ENCODE data around the gene NGRN. TPM values are rescaled to one million over a fixed set of nuclear protein-coding genes. Genes with fewer than 3 reads are reported as not detected.

NGRN gene
- total RNA-seq, 2 experiments from 2014 or later, result 28.5 to 30.0 TPM

DNA sequence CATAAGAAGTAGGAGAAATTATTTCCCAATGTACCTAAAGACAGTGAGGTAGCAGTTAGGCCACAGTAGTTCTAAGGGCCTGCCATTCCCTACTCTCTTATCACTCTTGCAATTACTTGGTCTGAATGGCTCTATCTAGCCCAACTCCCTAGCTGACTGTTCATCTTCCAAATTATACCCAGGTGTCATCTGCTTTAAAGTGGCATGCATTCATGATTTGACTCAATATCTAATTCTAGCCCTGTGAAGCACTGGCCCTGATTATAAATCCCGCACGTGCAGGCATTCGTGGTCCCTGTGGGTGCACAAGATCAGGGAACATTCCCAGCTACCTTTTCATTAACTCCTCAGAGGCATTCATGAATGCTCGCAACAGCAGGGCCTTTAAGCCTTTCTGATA, 43.5 kb downstream of the NGRN start:
- no peak for DNase-seq
- H3K36me3 Mint-ChIP-seq (ENCODE audit: low read depth), result no peaks in the 10 kb centered on the region
- ChIA-PET CTCF (interaction anchor here (1.4 kb wide), 1 partner anchor 20 kb away, joined by 4 read pairs; no protein-coding TSS in a partner anchor), POLR2A (no interaction called here)
- H3K4me1 Mint-ChIP-seq, result peaks cover 25% of the 10 kb centered on the region
- H3K27ac Mint-ChIP-seq, result no peak overlapping the region
- H3K9me3 Mint-ChIP-seq, result no peaks in the 10 kb centered on the region
- no peak overlapping the region for H3K4me3 Mint-ChIP-seq
- peaks cover 20% of the 10 kb centered on the region for H3K27me3 Mint-ChIP-seq

DNA sequence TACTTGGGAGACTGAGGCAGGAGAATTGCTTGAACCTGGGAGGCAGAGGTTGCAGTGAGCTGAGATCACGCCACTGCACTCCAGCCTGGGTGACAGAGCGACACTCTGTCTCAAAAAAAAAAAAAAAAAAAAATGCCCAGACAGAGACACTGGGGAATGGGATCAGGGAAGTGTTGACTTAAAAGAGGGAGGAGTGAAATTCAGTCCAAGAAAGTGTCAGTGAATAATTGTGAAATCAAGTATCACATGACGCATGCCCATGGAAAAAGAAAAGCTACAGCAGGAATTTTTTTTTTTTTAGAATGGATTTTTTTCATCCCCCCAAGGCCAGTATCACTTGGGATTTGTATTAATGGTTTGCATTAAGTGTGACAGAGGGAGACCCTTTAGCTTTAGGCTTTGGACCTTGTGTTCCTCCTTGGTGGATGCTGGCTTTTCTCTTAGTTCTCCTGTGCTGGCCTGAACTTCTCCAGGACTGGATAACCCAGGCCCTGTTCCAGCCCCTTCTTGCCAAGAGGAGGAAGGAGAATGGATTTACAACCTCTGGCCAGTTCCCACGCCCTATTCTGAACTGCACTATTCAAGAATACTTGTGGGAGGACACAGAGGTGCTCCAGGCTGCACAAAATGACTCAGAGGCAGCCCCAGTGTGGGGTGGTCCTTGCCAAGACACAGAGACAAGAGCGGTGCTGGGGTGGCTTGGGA, 50.0 kb downstream of the NGRN start:
- Mint-ChIP-seq H3K27me3 (peaks cover 21% of the 10 kb centered on the region), H3K27ac (no peak overlapping the region), H3K4me1 (peaks cover 6% of the 10 kb centered on the region), H3K9me3 (no peaks in the 10 kb centered on the region), H3K36me3 (ENCODE audit: low read depth) (no peaks in the 10 kb centered on the region), H3K4me3 (no peak overlapping the region)
- DNase-seq, result no peak
- POLR2A ChIA-PET, result no interaction called here
- CTCF ChIA-PET, result interaction anchor here (0.6 to 1.1 kb wide), 5 partner anchors 9 to 897 kb away, joined by 3 to 6 read pairs (median 3); no protein-coding TSS in a partner anchor

DNA sequence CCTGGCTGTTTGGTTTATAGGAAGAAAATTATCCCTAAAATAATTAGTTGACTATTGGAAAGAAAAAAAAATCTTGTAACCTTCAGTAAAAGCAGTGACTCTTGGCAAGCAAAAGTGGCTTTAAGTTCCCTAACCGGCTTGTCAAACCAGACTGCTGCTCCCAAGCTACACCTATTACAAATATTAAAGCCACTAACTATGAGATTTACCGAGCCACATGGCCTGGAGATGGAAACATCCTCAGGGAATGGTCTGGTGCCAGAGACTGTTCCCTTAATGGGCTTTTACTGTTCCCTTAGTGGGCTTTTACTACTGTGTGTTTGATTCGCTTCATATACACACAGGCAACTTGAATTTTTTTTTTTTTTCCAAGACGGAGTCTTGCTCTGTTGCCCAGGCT, 50.7 kb downstream of the NGRN start:
- CTCF ChIA-PET, result interaction anchor here (0.6 to 1.0 kb wide), 2 partner anchors 9 to 241 kb away, joined by 3 read pairs; no protein-coding TSS in a partner anchor
- no peak overlapping the region for H3K4me3 Mint-ChIP-seq
- H3K27ac Mint-ChIP-seq, result no peak overlapping the region
- peaks cover 8% of the 10 kb centered on the region for H3K4me1 Mint-ChIP-seq
- H3K36me3 Mint-ChIP-seq (ENCODE audit: low read depth), result no peaks in the 10 kb centered on the region
- peaks cover 21% of the 10 kb centered on the region for H3K27me3 Mint-ChIP-seq
- H3K9me3 Mint-ChIP-seq, result no peaks in the 10 kb centered on the region
- DNase-seq, result no peak
- POLR2A ChIA-PET, result no interaction called here

DNA sequence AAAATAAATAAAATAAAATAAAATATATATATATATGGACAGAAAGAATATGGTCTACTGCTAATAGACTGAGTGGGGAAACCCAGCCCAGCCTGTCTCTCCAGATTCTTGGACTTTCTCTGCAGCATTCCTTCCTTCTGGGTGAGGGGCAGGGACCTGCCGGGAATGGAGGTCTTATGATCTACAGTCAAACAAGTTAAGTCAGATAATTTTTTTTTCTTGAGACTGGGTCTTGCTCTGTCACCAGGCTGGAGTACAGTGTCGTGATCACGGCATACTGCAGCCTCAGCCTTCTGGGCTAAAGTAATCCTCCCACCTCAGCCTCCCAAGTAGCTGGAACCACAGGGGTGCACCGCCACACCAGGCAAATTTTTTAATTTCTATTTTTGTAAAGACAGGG, 53.1 kb downstream of the NGRN start:
- no peaks in the 10 kb centered on the region for H3K36me3 Mint-ChIP-seq (ENCODE audit: low read depth)
- POLR2A ChIA-PET, result no interaction called here
- H3K4me1 Mint-ChIP-seq, result peaks cover 8% of the 10 kb centered on the region

DNA sequence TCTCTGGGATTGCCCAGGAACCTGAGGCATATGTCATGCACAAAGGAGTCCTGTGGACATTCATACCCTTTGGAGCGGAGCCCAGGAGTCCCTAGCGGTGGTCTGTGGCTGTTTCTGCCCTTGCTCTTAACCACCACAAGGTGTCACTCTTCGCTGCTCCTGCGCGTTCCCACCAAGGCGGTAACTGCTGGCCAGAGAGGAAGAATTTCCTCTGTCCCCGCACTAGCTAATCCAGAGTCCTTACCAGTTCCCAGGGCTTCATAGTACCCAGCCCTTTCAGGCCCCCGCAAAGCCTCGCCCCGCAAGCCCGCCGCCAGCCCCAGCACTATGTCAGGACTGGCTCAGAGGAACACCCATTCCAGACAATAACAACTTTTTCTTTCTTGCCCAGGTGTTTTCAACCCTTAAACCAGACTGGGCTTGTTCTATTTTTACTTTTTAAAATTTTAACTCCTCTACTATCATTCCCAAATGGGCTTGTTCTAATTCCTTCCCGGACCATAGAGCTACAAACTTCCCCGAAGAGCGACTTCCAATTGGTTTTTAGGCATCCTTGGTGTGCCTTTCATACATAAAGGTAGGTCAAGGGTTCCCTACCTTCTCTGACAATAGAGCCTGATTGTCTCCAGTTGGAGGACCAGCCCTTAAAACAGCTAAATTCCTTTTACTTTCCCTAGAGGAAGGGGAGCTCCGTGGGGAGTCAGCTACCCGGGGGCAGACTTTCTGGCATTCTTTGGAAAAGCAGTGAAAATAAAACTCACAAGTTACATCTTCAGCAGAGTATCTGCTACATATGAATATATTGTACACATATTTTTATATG, 54.8 kb downstream of the NGRN start:
- H3K9me3 Mint-ChIP-seq, result no peaks in the 10 kb centered on the region
- no peaks in the 10 kb centered on the region for H3K36me3 Mint-ChIP-seq (ENCODE audit: low read depth)
- H3K4me1 Mint-ChIP-seq, result peaks cover 8% of the 10 kb centered on the region
- ChIA-PET POLR2A (interaction anchor here (0.6 kb wide), 1 partner anchor 308 kb away, joined by 3 read pairs; no protein-coding TSS in a partner anchor), CTCF (interaction anchor here (0.5 to 3.8 kb wide), 50 partner anchors 9 to 713 kb away, joined by 3 to 25 read pairs (median 4); partner anchors contain the start of genes HDDC3, IDH2, IQGAP1 and SEMA4B)
- H3K27me3 Mint-ChIP-seq, result no peaks in the 10 kb centered on the region
- H3K4me3 Mint-ChIP-seq, result no peak overlapping the region
- H3K27ac Mint-ChIP-seq, result no peak overlapping the region
- DNase-seq, result peak; percentile 73

More for the DNA sequence above, 53.1 kb downstream of the NGRN start:
- Mint-ChIP-seq H3K4me3 (no peak overlapping the region), H3K27ac (no peak overlapping the region), H3K9me3 (no peaks in the 10 kb centered on the region), H3K27me3 (peaks cover 3% of the 10 kb centered on the region)
- CTCF ChIA-PET, result interaction anchor here (0.6 to 3.8 kb wide), 9 partner anchors 14 to 567 kb away, joined by 3 to 25 read pairs (median 6); partner anchors contain the start of gene SEMA4B
- DNase-seq, result no peak

DNA sequence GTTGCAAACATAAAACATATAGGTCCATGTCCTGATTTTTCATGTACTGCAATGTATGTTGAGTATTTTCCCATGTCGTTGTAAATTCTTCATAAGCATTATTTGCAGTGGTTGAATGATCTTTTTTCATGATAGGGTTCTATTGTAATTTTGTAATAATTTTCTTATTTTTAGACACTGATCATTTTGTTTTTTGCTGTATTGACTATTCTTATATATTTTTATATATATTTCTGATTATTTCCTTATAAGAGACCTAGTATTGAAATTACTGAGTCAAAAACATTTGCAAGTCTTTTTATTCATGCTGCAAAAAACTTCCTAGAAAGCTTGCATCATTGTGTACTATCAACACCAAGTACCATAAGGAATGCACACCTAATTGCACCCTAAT, 55.4 kb downstream of the NGRN start:
- CTCF ChIA-PET, result interaction anchor here (0.6 to 3.8 kb wide), 17 partner anchors 9 to 612 kb away, joined by 3 to 25 read pairs (median 6); partner anchors contain the start of genes HDDC3 and IDH2
- H3K36me3 Mint-ChIP-seq (ENCODE audit: low read depth), result no peaks in the 10 kb centered on the region
- no peak overlapping the region for H3K4me3 Mint-ChIP-seq
- POLR2A ChIA-PET, result no interaction called here
- H3K4me1 Mint-ChIP-seq, result peaks cover 8% of the 10 kb centered on the region
- H3K9me3 Mint-ChIP-seq, result no peaks in the 10 kb centered on the region
- no peak for DNase-seq
- H3K27ac Mint-ChIP-seq, result no peak overlapping the region
- H3K27me3 Mint-ChIP-seq, result no peaks in the 10 kb centered on the region

Other genes with a start within 250 kb of the NGRN start
- gene IDH2, start 163.2 kb upstream of the NGRN start, total RNA-seq, result 100 to 1,000 TPM; 332 to 349 TPM
- 10 to 100 TPM; 23.4 to 26.7 TPM for gene SEMA4B, start 64.3 kb upstream of the NGRN start, total RNA-seq
- gene CIB1, start 31.7 kb upstream of the NGRN start, total RNA-seq, result 10 to 100 TPM; 75.4 to 83.5 TPM
- gene GDPGP1, start 31.5 kb upstream of the NGRN start, total RNA-seq, result 1 to 10 TPM; 9.8 to 10.0 TPM
- under 1 TPM; 0.45 to 0.87 TPM for gene TTLL13, start 16.1 kb upstream of the NGRN start, total RNA-seq
- 1 to 10 TPM; 1.1 to 2.1 TPM for gene ZNF774, start 86.6 kb downstream of the NGRN start, total RNA-seq
- 100 to 1,000 TPM; 222 to 296 TPM for gene IQGAP1, start 122.6 kb downstream of the NGRN start, total RNA-seq